Measurements from ENCODE around the gene RBM11. TPM values are rescaled to one million over a fixed set of nuclear protein-coding genes. Genes with fewer than 3 reads are reported as not detected.

The RBM11 gene
- total RNA-seq, 1 donor from 2014 or later: not detected

GRCh38 chr21:14262039-14262438 lies 46.1 kb downstream of the RBM11 start:
- Histone ChIP-seq H3K4me3 (no peak overlapping the region), H3K9me3 (no peaks in the 10 kb centered on the region), H3K27ac (no peak overlapping the region), H3K27me3 (no peaks in the 10 kb centered on the region), H3K36me3 (no peaks in the 10 kb centered on the region), H3K4me1 (no peaks in the 10 kb centered on the region)
- DNase-seq (ENCODE audit: low spot score in 2 of 2): no peak
- intact Hi-C loops (cut with DNase I): no loop called here
- TF ChIP-seq CTCF (IDR thresholded peaks at IDR 0.05): no peak

- DNase-seq (ENCODE audit: low spot score in 2 of 2): no peak
- Histone ChIP-seq H3K4me1 (no peaks in the 10 kb centered on the region), H3K27me3 (no peaks in the 10 kb centered on the region), H3K4me3 (no peak overlapping the region), H3K9me3 (no peaks in the 10 kb centered on the region), H3K27ac (no peak overlapping the region), H3K36me3 (no peaks in the 10 kb centered on the region)
- intact Hi-C loops (cut with DNase I): no loop called here
- no peak for TF ChIP-seq CTCF (IDR thresholded peaks at IDR 0.05)
These were observed 47.9 kb downstream of the RBM11 start for GRCh38 chr21:14263879-14264278.

GRCh38 chr21:14265023-14265422 lies 49.1 kb downstream of the RBM11 start:
- no peak for TF ChIP-seq CTCF (IDR thresholded peaks at IDR 0.05)
- H3K27me3 ChIP-seq: no peaks in the 10 kb centered on the region
- no peaks in the 10 kb centered on the region for H3K4me1 ChIP-seq
- H3K27ac ChIP-seq: no peak overlapping the region
- intact Hi-C loops (cut with DNase I): no loop called here
- DNase-seq (ENCODE audit: low spot score in 2 of 2): no peak
- no peaks in the 10 kb centered on the region for H3K36me3 ChIP-seq
- no peaks in the 10 kb centered on the region for H3K9me3 ChIP-seq
- H3K4me3 ChIP-seq: no peak overlapping the region

- H3K27ac ChIP-seq: no peak overlapping the region
- no peak for TF ChIP-seq CTCF (IDR thresholded peaks at IDR 0.05)
- no peaks in the 10 kb centered on the region for H3K4me1 ChIP-seq
- no peaks in the 10 kb centered on the region for H3K36me3 ChIP-seq
- no peaks in the 10 kb centered on the region for H3K9me3 ChIP-seq
- DNase-seq (ENCODE audit: low spot score in 2 of 2): no peak
- H3K27me3 ChIP-seq: no peaks in the 10 kb centered on the region
- H3K4me3 ChIP-seq: no peak overlapping the region
- intact Hi-C loops (cut with DNase I): no loop called here
These were observed 51.1 kb downstream of the RBM11 start for GRCh38 chr21:14267076-14267475.

GRCh38 chr21:14270631-14271030 lies 54.7 kb downstream of the RBM11 start:
- intact Hi-C loops (cut with DNase I): no loop called here
- no peak overlapping the region for H3K4me3 ChIP-seq
- H3K36me3 ChIP-seq: no peaks in the 10 kb centered on the region
- DNase-seq (ENCODE audit: low spot score in 2 of 2): no peak
- H3K27ac ChIP-seq: no peak overlapping the region
- H3K4me1 ChIP-seq: no peaks in the 10 kb centered on the region
- no peak for TF ChIP-seq CTCF (IDR thresholded peaks at IDR 0.05)
- H3K27me3 ChIP-seq: no peaks in the 10 kb centered on the region
- no peaks in the 10 kb centered on the region for H3K9me3 ChIP-seq

DNA sequence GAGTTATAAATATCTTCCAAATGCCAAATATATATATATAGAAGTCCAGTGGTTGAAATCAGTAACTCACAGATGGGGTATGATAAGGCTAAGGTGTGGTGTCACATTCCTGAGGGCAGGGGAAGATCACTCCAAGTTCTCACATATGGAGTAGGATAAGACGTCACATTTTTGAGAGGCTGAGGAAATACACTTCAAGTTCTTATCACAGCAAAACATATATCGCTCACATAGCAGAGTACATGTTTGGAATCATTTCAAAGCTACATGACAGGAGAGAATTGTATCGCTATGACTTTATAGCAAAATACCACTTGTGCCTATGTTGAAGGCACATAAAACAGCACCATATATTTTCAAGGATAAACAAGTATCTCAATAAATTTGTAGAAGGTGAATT lies 55.1 kb downstream of the RBM11 start:
- Histone ChIP-seq H3K4me3 (no peak overlapping the region), H3K36me3 (no peaks in the 10 kb centered on the region)
- intact Hi-C loops (cut with DNase I): no loop called here

More for the DNA sequence above, 55.1 kb downstream of the RBM11 start:
- Histone ChIP-seq H3K9me3 (no peaks in the 10 kb centered on the region), H3K27me3 (no peaks in the 10 kb centered on the region), H3K27ac (no peak overlapping the region), H3K4me1 (no peaks in the 10 kb centered on the region)
- no peak for DNase-seq (ENCODE audit: low spot score in 2 of 2)
- no peak for TF ChIP-seq CTCF (IDR thresholded peaks at IDR 0.05)

All from ascending aorta (tissue), 2 donors.